Stomach (tissue), 4 donors: ENCODE results near the gene STX2.

Experiments
- POLR2A ChIP-seq, 4 donors: fragments of 450-650 bp; IDR thresholded peaks; one replicate each; pipeline ENCODE4 v1.6.1; 2016; ENCODE audit warnings: antibody characterized with exemption in 4 of 4, control low read depth in 2 of 4, mild to moderate bottlenecking in 1 of 4, moderate library complexity in 1 of 4
- POLR2AphosphoS5 ChIP-seq, 3 donors: sonication (generic); formaldehyde crosslinking; IDR thresholded peaks; one replicate each; pipeline ENCODE4 v1.6.1; 2016; ENCODE audit warnings: antibody characterized with exemption in 3 of 3
- TF ChIP-seq, protein P1 (sequence below), 7 experiments: fragments of 450-650 bp in 4 of 7; fragments of 200-600 bp in 3 of 7; sonication (generic) in 3 of 7; IDR thresholded peaks; one replicate each; pipeline ENCODE4 v1.5.1; 2016 to 2019; ENCODE audit warnings: antibody characterized with exemption in 7 of 7, control low read depth in 2 of 7, mild to moderate bottlenecking in 1 of 7

DNA sequence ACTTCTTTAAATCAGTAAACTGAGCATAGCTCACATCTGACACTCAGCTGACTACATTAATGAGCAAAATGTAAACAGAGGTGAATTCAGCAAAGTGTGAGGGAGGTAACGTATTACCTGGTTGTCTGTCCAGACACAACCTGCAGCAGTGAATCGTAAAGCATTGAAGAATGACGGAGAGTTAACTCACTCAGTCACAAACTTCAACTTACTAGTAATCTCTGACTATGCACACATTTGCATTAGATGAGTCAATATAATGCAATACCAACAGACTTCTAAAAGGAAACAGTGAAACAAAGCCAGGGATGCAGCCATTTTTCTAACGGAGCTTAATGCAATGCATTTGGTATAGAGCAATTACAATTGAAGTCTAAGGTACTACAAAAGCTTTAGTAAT lies 40.0 kb downstream of the STX2 start:
- TF ChIP-seq, protein P1, sequence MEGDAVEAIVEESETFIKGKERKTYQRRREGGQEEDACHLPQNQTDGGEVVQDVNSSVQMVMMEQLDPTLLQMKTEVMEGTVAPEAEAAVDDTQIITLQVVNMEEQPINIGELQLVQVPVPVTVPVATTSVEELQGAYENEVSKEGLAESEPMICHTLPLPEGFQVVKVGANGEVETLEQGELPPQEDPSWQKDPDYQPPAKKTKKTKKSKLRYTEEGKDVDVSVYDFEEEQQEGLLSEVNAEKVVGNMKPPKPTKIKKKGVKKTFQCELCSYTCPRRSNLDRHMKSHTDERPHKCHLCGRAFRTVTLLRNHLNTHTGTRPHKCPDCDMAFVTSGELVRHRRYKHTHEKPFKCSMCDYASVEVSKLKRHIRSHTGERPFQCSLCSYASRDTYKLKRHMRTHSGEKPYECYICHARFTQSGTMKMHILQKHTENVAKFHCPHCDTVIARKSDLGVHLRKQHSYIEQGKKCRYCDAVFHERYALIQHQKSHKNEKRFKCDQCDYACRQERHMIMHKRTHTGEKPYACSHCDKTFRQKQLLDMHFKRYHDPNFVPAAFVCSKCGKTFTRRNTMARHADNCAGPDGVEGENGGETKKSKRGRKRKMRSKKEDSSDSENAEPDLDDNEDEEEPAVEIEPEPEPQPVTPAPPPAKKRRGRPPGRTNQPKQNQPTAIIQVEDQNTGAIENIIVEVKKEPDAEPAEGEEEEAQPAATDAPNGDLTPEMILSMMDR (IDR thresholded peaks at IDR 0.05): no peak
- TF ChIP-seq POLR2A (IDR thresholded peaks at IDR 0.05) (no peak), POLR2AphosphoS5 (IDR thresholded peaks at IDR 0.05) (no peak)
